Measurements from ENCODE around the gene TMEM132C.

Gene TMEM132C

GRCh38 chr12:128420163-128420562, 153.2 kb downstream of the TMEM132C start:
- DNase-seq (ENCODE audit: low spot score), result no peak

- DNase-seq (ENCODE audit: low spot score), result no peak
Observed at GRCh38 chr12:128421375-128421774, 154.4 kb downstream of the TMEM132C start.

DNA sequence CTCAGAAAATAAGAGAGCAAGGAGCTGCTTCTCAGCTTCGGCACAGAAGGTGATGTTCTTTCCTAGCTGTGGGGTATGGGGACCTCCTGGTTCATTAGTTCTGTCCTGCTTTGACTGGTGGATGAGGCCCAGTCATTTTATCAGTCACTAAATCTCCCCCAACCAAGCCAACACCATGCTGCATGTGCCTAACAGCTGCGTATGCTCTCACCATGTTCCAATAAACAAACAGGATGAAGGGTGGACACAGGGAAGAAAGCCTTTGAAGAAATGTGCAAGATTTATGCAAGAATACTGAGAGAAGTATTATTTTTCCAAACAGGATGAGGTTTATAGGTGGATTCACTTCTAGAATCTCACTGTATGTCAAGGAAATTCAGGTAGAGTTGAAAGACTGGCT, 156.2 kb downstream of the TMEM132C start:
- no peak for DNase-seq (ENCODE audit: low spot score)

GRCh38 chr12:128424931-128425431, 158.0 kb downstream of the TMEM132C start:
- no peak for DNase-seq (ENCODE audit: low spot score)

DNA sequence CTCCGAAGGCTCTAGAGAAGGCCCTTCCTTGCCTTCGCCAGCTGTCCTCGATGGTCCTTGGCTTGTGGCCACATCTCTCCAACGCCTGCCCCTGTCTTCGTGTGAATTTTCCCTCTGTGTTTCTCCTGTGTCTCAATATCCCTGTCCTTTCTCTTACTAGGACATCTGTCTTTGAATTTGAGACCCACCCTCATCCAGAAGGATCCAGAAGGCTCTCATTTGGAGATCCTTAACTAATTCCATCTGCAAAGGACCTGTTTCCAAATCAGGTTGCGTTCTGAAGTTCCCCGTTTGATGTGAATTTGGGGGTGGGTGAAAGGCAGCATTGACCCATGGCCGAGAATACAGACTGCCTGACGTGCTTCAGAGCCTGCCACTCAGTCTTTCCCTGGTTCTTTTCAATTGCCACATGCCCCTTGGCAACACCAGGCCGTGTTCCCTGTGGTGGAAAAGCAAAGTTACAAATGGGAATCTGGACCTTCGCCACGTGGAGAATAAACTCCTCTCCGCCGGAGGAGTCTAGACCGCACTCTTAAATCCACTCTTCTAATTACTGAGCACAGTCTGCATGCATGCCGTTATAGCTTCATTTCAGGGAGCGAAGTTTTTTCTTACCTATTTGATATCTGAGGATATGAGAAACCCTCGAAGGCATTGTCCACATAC, 158.8 kb downstream of the TMEM132C start:
- DNase-seq (ENCODE audit: low spot score), result no peak

DNA sequence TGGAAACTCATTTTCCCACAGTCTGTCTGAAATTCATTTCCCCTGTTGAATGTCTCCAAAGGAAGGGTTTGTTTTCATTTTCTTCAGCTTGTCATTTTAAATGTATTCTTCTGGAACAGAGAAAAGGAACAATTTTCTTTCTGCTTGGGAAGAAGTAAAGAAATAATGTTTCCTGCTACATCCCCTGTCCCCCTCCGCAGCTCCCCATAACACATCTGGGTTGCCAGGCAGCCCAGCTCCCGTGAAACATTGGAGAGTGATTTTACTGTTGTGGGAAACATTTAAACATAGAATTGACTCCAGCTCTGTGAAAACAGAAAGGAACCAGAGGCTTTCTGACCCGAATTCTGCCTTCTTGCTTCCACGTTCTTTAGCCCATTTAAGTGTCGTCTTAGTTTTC, 159.5 kb downstream of the TMEM132C start:
- DNase-seq (ENCODE audit: low spot score), result no peak

DNA sequence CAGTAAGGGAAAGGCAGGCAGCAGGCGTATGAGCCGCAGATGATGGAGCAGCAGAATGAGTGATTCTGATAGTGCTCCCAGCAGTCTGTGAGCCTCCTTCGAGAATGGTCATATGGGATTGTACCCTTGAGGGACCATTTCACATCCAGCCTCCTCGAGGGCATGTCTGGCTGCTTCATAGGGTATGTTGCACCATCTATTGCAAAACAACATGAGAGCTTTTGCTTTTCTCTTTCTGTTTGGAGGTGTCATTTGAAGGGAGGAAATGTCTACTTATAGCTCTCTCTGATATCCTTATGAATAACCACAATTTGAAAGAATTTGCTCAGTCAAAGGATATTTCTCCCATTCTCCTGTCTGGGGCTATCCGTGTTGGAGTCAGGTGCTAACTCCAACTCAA, 172.8 kb downstream of the TMEM132C start:
- DNase-seq (ENCODE audit: low spot score), result no peak

DNA sequence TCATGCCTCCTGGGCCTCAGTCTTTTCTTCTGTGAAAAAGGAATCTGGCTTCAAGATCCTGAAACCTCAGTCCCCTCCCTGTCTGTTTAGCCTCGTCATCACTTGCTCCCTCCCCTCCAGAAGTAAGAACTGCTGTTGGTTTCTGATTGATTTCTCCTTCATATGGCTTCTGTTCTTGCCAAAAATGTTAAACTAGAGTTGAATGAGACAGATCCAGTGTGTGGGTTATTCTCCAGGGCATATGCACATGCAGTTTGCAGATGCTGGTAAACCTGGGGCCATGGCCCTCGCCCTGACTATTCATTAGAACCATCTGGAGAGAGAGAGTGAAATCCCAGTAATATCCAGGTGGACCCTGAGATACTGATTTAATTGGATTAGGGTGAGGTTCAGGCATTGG, 175.1 kb downstream of the TMEM132C start:
- DNase-seq (ENCODE audit: low spot score), result no peak

GRCh38 chr12:128444598-128444997, 177.6 kb downstream of the TMEM132C start:
- no peak for DNase-seq (ENCODE audit: low spot score)

DNA sequence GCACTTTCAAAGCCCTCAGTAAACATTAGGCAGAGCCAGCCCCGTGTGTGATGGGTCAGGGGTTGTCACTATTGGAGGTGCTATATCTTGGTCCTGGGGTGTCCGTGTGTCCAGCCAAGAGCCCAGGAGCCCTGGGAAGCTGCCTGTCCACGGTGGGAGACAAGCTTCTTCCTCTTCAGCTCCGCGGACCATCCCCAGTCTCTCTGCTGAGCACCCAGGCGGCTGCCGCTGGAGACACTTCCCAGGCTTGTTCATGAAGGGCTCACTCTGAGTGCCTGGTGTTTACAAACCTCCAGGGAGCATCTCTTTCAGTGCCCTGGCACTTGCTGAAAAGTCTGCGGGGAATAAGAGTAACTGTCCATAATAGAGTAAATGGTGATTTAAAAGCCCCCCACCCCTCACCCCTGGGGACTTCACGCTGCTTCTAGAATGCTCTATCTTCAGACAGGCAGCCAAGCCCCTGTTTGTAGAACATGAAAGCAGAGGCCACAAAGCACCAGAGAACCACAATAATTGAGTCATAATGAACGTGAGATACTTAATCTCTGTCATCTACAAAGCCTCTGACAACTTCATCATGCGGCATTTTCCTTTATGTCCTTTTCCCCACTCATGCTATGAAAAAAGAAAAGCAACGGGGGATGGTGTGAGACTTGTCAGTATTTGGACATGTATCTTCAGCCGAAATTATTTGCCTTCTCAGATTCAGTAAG, 178.6 kb downstream of the TMEM132C start:
- DNase-seq (ENCODE audit: low spot score), result no peak

DNA sequence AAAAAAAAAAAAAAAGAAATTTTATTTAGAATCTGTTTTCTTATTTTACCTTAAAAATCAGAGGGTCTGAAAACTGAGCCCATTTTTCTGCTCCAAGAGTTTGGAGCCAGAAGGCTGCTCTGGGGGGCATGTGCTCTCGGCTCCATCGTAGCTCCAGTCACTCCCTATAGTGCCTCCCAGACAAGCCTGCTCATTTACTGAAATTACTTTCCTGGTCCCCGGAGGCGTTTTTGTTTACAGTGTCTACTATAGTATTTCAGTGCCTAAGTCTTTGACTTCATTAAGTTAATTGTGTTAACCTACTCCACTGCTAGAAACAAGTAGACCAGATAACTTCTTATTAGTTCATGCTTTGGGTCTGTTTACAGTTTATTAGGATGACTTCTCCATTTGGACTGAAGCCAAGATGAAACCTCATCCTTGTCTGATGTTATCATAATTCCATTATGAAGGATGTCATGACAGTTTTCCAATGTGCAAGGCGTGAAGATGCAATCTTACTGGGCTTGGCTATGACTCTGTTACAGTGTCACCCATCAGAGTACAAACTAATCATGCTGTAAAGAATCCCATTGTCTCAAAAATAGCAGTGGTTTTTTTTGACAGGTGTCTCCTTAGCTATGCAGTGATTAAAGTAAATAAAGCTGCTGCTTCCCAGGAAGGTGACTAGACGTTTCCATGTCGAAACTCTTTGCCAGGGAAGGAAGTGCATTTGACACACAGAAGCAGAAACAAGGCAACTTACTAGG, 182.3 kb downstream of the TMEM132C start:
- peak; percentile 3 for DNase-seq (ENCODE audit: low spot score)

DNA sequence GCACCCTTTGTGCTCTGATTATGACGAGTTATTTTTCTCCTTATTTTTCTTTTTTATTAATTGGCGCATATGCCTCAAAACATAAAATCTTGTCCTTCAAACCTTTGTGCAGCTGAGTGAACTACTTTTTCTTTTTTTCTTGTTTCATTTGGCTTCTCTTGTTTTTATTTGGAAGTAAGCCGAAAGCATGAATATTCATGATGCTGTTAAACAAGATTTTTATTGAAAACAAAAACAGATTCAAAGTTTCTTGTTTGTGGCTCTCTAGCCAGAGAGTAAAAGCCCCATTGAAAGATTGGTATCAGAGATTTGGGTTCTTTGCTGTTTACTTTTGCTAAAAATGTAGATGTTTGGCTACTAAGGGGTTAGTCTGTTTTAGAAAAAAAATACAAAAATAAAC, 183.8 kb downstream of the TMEM132C start:
- no peak for DNase-seq (ENCODE audit: low spot score)

DNA sequence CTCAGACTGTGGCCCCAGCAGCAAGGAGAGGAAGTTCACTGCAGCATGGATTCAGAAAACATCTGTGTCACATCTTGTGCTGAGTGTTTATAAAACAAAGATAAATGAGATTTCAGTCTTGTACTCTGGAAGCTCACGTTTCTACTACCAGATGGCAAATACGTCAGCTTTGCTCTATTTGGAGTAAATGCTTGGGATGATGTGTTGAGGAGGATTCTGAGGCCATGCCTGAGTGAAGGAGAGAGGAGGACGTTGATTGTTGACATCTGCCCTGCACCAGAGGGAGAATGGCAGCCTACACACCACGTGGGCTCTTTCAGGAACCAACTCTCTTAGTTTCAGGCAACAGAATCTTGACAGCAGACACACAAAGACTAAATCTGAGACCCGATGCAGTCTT, 188.9 kb downstream of the TMEM132C start:
- no peak for DNase-seq (ENCODE audit: low spot score)

GRCh38 chr12:128456922-128457321, 190.0 kb downstream of the TMEM132C start:
- DNase-seq (ENCODE audit: low spot score), result no peak

DNA sequence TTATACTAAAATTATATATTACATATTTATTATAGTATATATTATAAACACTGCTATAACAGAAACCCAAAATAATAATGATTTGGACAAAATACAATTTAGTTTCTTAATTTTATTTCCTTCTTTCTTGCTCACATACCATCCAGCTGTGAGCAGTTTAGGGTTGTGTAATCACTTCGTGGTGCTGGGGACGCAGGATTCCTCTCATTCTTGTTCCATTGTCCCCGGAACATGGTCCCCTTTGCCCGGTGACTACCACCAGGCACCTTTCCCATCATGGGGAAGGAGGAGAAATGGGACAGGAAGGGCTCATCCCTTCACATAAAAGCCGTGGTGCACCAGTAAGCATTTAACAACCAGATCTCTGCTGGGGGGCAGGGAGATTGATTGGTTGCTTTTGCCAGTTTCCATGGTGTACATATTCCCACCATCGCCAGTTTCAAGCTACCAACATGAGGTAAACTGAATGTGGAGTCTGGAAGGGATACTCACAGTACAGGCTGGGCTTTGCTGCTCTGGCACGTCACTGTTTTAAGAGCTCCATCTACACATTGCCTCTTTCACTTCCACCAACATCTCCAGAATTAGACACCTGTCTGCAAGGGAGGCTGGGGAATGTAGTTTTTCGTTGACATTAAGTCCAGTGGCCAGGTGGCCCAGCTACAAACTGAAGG, 191.5 kb downstream of the TMEM132C start:
- no peak for DNase-seq (ENCODE audit: low spot score)

DNA sequence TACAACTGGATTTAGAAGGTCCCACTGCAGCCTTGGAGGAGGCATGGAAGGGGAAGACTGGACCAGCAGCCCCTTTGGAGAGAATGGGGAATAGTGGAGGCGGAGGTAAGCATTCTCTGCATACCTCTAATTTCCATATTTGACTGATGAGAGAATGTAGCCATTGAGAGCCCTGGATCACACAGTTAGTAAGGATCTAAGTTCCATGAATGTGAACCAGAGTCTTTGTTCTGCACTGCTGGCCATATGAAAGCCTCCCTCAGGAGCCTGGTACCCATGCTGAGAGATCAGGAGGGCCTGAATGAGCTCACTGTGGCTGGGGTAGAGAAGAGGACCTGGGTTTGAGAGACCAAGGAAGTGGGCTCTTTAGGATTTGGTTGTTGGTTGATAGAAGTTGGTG, 192.1 kb downstream of the TMEM132C start:
- no peak for DNase-seq (ENCODE audit: low spot score)

GRCh38 chr12:128463881-128464280, 196.9 kb downstream of the TMEM132C start:
- DNase-seq (ENCODE audit: low spot score), result no peak

DNA sequence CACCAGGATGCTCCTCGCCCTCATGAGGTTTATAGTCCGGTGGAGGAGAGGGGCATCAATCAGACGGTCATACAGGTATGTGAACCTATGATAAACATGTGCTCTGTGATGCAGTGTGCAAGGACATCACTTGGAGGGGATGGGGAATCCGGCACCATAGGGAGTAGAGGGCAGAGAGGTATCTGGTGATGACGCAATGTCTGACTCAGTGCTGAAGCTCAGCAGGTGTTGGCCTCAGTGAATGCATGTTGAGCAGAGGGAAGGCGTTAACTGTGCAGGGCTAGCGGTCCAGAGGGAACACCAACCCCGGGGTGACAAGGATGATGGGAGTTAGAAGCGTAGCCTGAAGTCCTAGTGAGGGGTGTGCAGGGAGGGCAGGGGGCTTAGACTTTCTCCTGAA, 200.9 kb downstream of the TMEM132C start:
- no peak for DNase-seq (ENCODE audit: low spot score)

DNA sequence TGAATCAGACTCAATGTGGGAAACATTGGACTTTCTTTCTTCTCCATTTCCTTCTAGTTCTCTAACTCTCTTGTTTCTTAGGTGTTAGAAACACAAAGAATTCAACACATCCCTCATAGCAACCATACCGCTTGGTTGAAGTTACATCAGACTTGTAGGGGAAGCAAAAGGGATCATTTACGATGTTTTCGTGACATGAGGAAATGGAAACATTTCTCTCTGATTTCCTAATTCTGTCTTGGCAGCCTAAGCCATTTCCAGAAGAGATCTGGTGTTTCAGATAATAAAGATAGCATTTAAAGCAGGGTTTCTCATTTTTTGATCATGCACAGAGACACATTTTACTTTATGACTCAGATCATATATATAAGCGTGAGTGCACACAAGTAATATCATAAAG, 202.0 kb downstream of the TMEM132C start:
- DNase-seq (ENCODE audit: low spot score), result no peak

GRCh38 chr12:128471491-128471890, 204.5 kb downstream of the TMEM132C start:
- no peak for DNase-seq (ENCODE audit: low spot score)

DNA sequence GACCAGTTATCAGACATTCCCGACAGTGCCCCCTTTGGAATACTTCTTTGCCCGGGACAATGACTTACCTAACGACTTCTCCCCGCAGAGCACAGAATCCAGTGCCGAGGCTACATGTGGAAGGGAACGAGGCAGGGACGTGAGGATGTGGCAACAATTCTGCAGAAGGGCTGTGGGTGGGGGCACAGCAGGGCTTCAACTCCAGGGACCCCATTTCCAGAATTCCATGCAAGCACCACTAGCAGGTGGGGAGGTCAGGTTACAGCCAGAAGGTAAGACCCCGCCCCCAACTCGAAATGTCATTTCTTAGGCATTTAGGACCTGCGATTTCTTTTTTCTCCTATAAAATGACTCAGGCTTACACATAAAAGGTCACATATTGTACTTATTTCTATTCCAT, 207.9 kb downstream of the TMEM132C start:
- DNase-seq (ENCODE audit: low spot score), result no peak

DNA sequence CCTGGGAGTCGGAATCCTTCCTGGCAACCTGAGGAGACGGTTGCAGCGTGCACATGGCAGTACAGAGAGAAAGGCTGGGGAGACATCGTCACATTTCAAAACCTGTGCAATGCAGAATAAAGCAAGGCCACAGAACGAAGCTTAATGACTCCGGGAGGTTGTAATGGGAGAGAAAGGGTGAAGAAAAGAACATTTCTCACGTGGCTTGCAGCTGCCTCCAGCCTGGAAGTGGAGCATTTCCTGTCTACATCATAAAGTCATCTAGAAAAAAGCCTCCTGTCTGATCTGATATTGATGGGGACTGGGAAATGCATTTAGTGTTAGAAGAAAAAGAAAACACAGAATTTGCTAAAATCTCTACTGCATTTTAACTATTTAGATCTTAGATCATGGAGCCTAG, 209.3 kb downstream of the TMEM132C start:
- DNase-seq (ENCODE audit: low spot score), result no peak

Data from RKO (cell line).